Measurements from ENCODE around the gene MAP4K4.

Gene MAP4K4
- 76.2 to 523 (median 125) reads per million in 17 experiments for total RNA-seq

DNA sequence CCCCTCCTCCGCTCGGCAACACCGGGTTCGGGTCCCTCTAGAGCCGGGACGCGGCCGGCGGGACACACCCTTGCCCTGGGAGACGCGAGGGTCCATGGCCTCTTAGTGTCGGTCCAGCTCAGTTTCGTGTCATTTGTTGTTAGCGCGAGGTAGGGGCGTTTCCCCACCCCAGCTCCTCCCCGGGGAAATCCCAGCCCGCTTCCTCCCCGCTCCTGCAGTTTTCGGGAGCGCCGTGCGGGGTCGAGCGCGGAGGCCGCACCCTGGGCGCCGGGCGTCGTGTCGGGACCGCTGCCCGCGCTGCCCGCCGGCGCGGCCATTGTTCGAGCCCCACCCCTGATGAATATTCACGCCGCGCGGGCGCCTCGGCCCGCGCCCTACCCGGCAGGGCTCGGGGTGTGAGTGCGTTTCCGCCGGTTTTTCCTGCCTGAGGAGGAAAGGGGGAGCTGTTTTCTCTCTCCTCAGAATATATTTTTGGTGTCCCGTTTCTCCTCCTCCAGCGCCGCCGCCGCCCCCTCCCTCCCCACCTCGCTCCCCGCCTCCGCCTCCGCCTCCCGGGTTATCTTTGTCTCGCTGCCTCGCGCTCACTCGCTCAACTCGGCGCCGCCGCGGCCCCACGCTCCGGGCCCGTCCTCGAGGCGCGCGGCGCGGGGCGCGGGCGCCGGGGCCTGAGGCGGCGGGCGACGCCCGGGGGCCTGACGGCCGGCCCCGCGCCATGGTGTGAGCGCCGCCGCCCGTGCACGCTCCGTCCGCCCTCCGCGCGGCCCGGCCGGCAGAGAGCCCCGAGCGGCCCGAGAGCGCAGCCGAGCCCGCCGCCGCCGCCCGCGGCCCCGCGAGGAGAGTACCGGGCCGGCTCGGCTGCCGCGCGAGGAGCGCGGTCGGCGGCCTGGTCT is at the start of gene MAP4K4:
Gene MAP4K4 (plus strand): TSS at position 584 of the 890 bp plus-strand sequence. CDS start 374 bp downstream, outside the sequence.
- peak; percentile 76 to 89 (median 84) for DNase-seq

DNA sequence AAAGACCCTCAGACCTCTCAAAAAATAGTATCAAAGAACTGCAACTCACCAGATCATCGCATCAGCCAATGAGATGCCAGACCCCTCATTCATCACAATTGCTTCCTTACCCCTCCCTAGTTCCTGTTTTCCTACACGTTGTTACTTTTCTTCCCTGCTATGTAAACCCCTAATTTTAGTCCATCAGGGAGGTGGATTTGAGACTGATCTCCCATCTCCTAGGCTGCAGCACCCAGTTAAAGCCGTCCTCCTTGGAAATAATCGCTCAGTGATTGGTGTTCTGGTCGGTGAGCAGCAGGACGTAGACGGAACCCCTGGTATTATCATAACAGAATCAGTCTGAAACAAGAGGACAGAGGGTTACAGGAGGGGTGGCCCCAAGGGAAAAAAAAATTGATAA is 44.0 kb upstream of the MAP4K4 start:
- no peak for DNase-seq

DNA sequence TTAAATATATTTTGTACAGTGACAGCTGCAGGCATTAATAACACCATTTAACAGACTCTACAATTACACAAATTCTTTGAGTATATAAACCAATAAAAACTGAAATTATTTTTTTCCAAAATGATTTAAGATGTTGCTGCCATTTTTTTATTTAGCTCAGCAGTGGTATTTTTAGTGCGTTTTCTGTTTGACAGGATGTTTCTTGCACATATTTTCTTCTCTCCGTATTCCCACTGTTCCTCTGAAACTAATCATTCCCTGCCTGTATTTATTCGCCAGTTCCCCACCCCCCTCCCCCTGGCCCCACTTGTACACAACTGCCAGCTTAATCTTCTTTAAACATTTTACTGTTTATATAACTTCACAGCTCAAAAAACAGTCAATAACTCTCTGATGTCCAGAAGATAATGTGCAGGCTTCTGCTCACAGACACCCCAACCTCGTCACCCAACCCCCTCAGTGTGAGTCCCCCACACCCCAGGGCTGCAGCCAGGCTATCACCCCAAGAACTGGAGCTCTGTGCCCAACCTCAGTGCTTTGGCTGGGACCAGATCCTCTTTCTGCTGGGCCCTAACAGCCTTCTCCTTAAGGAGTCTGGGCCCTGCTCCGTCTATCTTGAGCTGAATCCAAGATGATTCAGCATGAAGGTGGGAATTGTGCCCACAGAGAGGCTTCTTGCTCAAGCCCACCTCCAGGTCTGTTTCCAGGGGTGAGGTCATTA is 41.6 kb upstream of the MAP4K4 start:
- DNase-seq: no peak

DNA sequence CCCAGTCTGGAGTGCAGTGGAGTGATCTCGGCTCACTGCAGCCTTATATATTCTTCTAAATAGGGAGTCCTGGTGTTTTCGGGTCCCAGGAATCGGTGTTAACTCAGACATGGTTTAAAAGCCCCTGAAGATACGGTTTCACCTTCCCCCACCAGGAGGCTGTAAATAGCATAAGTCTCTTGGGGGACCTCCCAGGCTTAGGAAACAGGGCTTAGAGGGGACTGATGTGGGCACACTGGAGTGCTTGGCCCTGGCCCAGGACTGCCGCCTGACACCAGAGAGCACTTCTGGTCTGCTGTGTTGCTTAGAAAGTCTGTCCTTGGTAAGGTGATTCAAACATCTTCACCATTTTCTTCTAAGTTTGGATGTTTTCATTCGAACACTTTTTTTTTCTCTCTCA is 39.7 kb upstream of the MAP4K4 start:
- no peak for DNase-seq

DNA sequence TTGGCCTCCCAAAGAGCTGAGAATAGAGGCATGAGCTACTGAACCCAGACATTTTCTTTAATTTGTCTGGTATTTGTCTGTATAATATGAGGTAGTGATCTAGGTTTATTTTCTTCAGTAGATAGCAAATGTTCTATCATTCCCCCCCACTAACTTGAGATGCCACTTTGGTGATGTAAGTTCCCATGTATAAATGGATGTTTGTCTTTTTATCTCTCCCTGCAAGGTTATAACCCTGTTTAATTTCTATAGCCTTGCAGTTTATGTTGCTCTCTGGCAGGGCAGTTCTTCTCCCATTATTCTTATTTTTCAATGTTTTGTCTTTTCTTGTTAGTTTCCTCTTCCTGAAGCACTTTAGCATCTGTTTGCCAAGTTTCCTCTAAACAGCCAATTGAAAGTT is 39.1 kb upstream of the MAP4K4 start:
- no peak for DNase-seq

DNA sequence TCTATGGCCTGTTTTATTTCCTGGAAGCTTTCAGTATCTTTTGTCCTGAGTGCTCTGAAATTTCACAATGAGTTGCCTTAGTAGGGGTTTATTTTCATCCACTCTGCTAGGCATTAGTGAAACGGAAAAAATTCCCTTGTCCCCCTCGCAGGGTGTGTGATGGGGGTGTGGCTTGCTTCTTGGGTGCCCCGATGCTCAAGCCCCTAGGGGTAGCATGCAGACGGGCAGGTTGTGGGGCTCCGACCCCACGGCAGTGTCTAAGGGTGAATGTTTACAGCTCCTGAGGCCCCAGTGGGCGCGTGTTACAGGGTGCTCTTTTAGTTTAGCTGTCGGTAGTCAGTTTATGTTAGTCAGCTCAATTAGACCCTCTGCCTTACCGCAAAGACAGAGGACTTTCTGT is 32.2 kb upstream of the MAP4K4 start:
- DNase-seq: no peak

DNA sequence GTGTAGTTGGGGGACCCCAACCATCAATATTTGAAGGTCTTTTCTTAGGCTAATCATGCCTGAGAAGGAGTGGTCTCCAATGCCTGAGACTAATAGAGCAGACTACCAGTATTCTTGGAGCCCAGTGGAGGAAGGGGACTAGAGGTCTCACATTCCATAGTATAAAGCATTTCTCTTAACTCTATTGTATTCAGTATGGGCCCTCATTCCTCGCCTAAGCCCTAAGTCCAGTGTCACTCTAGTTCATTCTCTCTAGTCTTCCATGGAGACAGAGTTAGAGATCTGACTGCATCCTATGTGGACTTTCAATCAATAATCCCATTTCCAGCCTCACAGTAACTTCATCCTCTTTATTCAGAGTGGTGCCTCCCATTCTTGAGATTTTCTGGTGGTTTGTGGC is 29.7 kb upstream of the MAP4K4 start:
- DNase-seq: no peak

DNA sequence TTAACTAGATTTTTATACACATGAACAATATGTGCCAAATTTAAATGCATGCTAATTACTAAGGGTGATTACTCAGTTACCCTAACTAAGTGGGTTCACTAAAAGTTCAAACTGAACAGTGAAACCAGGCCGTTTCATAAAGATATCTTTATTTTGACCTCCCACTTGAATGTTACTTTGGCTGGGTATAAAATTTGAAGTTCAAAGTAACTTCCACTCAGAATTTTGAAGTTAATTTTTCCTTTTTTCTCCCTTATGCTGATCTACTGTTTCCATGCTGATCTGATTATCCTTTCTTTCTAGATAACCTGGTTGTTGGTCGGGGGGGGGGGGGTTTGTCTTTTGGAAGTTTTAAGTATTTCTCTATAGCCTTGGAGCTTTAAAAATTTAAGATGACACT is 25.5 kb upstream of the MAP4K4 start:
- DNase-seq: no peak

DNA sequence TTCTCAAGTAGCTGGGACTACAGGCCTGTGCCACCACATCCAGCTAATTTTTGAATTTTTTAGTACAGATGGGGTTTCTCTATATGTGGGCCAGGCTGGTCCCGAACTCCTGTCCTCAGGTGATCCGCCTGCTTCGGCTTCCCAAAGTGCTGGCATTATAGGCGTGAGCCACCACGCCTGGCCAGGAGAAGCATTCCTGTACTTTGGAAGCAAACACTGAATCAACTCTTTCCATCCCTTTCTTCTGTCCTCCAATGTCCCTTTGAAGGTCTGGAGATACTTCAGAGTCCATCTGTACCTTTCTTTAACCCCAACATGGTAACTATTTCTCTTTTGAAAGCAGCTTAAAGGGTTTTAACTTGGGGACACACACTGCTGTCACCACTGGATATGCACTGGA is 23.6 kb upstream of the MAP4K4 start:
- DNase-seq: no peak

DNA sequence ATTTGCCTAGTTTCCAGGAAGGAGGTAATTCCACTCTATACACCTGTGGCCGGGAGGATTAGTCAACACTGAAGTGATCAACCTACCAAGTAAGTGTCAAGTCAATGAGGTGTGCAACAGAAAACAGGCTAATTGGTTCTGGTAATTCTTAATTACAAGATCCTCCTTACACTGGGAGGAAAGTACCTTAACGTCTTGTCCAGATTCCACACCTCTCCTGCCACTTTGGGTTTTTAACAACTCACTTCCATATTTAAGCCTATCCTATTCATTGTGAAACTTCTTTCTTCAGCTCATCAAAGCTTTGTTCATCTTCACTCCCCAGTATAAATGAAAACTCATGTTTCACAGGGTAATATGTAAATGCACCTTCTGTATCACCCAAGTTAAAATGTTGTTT is 22.0 kb upstream of the MAP4K4 start:
- DNase-seq: no peak

DNA sequence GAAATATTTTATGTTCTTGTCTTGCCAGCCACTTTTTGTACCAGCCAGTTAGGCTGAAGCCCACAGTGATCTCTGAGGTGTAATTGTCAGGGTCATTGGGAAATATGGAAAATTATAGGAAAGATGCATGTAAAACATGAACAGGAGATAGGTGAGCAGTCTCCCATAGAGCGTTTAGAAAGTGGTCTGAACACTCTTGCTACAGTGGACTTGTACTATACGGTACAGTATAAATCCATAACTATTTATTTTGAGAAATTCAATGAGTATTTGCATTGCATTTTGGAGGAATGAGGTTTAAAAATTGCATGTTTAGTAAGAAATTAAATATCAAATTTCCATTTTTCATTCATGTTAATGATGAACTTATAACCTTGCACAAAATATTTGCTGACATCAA is 20.8 kb upstream of the MAP4K4 start:
- DNase-seq: no peak

DNA sequence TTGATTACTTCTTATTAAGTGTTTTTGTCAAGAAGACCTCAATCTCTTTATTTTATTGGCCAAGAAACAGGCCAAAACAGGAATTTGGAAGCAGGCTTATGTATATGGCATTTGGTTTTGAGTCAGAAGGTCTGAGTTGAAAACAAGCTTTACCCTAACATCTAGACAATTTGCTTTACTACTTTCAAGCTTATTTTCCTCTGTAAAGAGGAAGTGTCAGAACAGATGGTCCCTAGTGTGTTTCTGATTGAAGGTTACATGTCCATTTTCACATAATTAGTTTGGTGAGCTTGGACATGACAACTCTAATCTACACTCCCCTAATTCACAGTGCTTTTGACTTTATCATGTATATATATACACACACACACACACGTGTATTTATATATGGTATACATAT is 19.8 kb upstream of the MAP4K4 start:
- no peak for DNase-seq

DNA sequence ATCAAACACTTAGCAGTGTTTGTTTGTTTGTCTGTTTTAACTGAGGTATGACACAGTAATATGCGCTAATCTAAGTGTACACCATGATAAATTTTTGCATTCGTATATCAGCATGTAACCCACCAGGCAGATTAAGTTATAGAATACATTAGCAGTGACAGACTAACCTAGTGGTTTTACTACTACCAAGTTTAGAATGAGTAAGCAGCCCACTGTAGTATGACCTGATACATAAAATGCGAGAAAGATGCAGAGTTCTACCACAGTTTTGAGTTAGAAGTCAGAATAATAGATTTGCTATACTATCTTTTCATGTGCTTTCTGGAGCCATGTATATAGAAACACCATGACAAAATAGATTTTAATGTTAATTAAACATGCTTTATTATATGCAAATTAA is 19.1 kb upstream of the MAP4K4 start:
- no peak for DNase-seq

DNA sequence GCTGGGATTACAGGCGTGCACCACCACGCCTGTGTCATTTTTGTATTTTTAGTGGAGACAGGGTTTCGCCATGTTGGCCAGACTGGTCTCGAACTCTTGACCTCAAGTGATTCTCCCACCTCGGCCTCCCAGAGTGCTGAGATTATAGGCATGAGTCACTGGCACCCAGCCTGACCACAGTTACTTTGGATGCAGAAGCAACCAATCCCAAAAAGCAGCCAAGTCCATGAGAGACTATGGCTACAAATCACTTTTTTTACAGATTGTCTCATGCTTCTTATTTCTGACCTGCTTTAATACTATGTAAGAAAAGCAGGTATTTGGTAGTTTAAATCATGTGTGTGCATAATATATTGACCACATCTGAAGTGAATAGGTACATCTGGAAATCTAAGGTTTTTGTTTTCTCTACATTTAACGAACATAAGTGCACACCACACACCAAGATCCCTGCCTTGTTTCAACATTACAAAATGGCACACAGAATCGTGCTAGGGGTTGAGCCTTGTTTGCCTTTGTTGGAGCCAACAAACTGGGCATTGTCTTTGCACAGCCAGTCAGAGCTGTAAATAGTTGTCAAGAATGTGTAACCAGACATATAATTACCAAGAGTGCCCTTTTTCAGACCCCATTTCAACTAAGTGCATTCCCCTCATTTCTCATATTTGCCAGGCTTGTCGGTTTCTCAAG is 18.3 kb upstream of the MAP4K4 start:
- no peak for DNase-seq

DNA sequence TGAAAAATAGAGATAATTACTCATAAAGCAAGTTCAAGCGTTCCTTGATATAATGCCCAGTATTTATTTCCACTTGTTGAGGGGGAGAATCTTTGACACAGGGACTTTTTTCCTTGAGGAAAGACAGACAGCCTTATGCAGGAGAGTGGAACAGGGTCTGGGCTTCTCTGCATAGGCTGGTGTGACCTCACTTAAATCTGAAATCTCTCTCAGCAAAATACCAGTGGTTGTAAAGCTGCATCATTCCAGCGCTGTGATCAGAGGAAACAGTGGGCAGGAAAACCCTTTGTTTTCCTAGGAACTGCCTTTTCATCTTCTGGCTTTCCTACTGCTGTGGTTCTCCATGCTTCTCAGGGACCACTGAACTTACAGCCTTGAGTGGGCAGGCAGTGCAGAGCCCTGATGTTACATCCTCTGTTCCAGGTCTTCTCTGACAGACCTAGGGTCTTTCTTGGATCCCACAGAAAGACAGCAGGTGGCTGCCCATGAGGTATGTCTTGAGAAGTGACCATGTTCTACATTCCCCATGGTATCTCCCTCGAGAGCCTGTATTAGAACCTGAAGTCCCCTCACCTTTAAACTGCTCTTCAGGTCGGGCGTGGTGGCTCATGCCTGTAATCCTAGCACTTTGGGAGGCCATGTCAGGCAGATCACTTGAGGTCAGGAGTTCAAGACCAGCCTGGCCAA is 17.6 kb upstream of the MAP4K4 start:
- DNase-seq: no peak

DNA sequence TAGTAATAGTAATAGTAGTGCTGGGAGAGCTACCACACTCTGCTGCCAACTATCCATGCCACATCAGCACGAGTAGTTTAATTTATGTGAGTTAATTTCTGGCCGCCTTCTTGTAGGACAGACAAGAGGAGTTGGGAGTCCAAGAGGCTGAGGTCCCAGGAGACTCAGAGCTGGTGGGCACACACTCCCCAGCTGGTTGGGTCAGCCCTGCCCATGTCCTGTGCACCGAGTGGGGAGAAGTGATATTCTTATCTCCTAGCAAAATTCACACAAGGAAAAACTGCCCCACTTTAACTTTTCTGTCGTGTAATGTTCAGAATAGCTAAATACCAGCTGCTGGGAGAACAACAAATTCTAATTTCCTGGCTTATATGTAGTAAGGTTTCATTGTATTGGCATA is 15.2 kb upstream of the MAP4K4 start:
- DNase-seq: no peak

DNA sequence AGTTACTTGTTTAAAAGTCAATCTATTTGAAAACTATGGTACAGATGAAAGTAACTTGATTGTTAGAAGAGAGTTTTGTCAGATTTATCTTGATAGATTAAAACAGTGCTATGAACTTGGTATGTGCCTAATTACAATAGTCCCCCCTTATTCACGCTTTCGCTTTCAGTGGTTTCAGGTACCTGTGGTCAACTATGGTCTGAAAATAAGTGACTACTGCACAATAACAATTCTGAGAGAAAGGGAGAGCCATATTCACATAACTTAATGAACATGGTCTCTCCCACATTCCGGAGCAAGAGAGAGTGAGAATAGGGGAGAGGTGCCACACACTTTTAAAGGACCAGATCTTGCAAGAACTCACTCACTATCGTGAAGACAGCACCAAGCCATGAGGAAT is 13.2 kb upstream of the MAP4K4 start:
- DNase-seq: no peak

DNA sequence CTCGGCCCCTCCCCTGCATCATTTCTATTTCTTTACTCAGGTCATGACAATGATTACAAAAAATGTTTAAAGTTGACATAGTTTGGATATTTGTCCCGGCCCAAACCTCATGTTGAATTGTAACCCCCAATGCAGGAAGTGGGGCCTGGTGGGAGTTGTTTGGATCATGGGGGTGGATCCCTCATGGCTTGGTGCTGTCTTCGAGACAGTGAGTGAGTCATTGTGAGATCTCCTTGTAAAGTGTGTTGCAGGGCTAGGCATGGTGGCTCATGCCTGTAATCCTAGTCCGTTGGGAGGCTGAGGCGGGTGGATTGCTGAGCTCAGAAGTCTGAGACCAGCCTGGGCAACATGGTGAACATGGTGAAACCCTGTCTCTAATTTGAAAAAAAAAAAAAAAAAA is 9.2 kb upstream of the MAP4K4 start:
- DNase-seq: peak in 2 of 4 experiments; percentile 7 to 13

DNA sequence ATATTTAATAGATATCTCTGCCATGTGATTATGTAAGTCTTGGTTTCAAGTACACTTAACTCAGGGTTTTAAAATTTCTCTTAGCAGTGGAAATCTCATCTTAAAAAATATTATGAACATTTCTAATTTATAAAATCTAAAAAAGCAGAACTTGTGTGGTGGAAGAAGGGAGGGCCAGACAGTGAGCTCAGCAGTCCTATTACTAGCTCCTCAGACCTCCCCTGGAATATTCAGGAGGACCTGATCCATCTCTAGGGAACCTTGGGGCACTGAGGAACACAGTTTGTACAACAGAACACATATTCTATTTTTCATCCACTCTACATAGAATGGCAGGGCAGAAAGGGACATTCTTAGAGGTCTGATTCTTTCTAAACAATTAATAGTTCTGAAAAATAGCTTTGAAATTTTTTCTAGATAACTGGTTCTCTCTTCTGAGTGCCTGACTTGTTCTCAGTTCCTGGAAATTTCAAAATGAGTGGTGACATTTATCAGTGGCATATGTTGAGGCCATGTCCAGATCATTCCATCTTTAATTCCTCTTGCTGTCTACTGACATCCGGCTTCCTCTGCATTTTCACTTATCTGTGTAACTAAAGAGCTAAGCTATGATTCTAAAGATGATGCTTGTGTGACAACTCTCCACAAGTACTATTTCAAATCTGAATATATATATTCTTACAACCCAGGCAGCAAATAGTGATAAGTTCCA is 8.2 kb upstream of the MAP4K4 start:
- DNase-seq: peak in 3 of 4 experiments; percentile 24 to 37 (median 24)

DNA sequence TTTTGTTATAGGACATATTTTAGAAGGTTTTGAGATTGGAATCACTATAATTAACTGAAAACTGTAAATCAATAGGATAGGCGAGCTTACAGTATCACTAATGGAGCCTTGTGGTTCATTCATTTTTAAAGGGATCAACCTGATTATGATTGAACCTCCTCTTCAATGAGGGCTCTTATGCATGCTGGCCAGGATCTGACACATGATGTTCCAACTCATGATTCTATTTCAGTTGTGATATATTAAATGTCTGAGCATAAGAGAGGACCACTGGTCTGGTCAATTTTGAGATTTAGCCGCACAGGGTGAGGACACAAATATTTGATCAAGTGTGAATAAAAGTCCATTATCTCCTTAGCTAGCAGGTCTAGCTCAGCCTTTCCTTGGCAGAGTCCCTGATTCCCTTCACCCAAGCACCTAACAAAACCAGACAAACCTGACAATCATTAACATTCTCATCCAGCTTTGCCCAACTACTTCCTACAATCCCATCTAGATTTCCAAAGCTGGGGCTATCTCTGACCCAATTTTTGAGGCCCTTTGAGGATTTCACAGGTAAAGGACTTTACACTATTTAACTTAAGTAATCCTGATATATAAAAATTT is 6.9 kb upstream of the MAP4K4 start:
- no peak for DNase-seq

DNA sequence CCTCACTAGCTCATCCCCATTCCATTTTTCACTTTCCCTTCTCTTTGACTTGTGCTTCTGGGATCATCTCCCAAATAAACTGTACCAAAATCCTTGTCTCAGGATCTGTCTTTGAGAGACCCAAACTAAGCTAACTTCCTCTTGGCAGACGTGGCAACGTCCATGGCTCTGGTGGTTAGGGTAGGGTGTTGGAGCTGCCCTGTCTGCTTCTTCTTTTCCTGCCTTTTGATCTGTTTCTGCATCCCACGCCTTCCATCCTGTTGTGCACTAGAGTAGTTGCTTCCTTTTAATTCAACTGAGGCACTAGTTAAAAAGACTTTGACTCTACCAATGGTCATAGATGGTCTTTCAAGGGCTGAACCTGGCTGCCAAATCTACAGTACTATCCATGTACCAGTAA is 5.5 kb upstream of the MAP4K4 start:
- DNase-seq: peak; percentile 71 to 86 (median 84)

DNA sequence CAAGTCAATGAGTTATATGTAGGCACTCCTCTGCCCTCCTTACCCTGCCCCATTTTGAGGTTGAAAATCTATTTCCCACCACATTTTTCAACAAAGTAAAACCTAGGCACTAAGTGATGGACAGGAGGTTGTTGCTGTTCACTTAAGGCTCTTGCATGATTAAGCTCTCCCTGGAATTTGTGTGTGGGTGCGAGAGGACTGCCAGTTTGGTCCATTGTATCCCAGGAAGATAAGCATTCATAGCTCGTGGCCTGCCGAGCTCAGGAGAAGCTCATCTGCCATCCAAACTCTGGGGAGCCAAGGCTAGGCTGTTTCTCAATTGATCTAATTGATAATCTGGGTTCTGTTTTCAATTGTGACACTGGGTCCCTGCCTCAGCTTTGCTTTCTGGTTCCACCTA is 4.7 kb upstream of the MAP4K4 start:
- DNase-seq: no peak

All from suppressor macrophage (primary cell).